ENCODE results near the gene FAF1. TPM values are rescaled to one million over a fixed set of nuclear protein-coding genes. Genes with fewer than 3 reads are reported as not detected.

The FAF1 gene
- total and polyA plus RNA-seq, 8 donors = 47.4 to 58.3 (median 53.2) TPM

GRCh38 chr1:50417946-50418599, 542.0 kb downstream of the FAF1 start:
- TF ChIP-seq CTCF (IDR thresholded peaks at IDR 0.05) = no peak
- H3K27me3 ChIP-seq = peaks cover 90 to 100% of the 10 kb centered on the region in 2 donors
- H3K36me3 ChIP-seq = no peaks in the 10 kb centered on the region
- H3K27ac ChIP-seq = no peak overlapping the region
- no peaks in the 10 kb centered on the region for H3K9me3 ChIP-seq
- DNase-seq = no peak
- peaks cover 5 to 53% of the 10 kb centered on the region in 2 donors for H3K4me1 ChIP-seq
- H3K4me3 ChIP-seq = no peak overlapping the region
- ATAC-seq = no peak
- intact Hi-C loops (cut with DNase I) = no loop called here

- no peak for TF ChIP-seq CTCF (IDR thresholded peaks at IDR 0.05)
- DNase-seq (no peak), ATAC-seq (no peak)
- H3K4me1 ChIP-seq = peaks cover 4 to 48% of the 10 kb centered on the region in 2 donors
- H3K9me3 ChIP-seq = no peaks in the 10 kb centered on the region
- intact Hi-C loops (cut with DNase I) = no loop called here
- H3K27ac ChIP-seq = no peak overlapping the region
- H3K4me3 ChIP-seq = no peak overlapping the region
- no peaks in the 10 kb centered on the region for H3K36me3 ChIP-seq
- H3K27me3 ChIP-seq = peaks cover 85 to 100% of the 10 kb centered on the region in 2 donors
Measured at GRCh38 chr1:50417507-50417906, 542.6 kb downstream of the FAF1 start.

DNA sequence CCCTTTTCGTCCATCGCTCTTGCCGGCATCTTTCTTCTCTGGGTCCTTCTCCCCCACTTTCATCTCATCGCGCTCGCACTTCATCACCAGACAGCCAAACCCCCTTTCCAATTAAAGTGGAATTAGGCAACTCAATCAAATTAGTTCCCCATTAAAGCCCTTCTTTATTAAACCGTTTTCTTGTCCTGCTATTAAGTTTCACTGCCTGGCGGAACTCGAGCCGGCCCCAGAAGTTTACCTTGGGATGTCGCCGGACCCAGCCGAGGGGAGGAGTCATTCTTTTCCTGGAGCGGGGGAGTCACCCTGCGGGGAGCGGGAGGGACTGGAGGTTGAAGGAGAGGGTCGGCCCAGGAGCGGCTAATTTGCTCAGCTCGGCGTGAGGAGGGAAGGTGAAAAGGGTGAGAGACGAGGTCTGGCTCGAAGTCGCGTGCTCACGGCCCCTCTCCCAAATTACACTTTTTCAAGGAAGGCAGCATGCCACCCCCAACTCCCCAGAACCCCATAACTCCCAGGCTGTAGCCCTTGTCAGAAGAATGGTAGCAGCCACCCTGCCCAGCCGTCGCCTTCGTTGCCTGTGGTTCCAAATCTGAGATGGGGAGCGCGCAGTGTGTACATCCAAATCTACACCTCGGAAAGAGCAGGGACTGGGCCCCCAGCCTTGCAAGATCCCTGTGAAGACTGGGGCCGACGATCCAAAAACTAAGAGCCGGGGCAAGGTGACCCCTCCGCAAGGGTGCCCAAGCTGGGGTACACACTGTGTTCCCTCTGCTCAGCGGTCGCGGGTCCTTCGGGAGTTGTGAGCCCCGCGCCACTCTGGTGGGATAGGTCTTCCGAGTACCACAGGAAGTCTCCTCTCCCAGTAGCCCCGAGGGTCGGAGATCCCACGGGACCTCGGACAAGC, 543.3 kb downstream of the FAF1 start:
- Histone ChIP-seq H3K27me3 (peaks cover 77 to 98% of the 10 kb centered on the region in 2 donors), H3K4me1 (peaks cover 4 to 45% of the 10 kb centered on the region in 2 donors), H3K4me3 (no peak overlapping the region), H3K27ac (no peak overlapping the region), H3K9me3 (no peaks in the 10 kb centered on the region), H3K36me3 (no peaks in the 10 kb centered on the region)
- ATAC-seq = no peak
- no peak for TF ChIP-seq CTCF (IDR thresholded peaks at IDR 0.05)
- DNase-seq = no peak
- intact Hi-C loops (cut with DNase I) = no loop called here

DNA sequence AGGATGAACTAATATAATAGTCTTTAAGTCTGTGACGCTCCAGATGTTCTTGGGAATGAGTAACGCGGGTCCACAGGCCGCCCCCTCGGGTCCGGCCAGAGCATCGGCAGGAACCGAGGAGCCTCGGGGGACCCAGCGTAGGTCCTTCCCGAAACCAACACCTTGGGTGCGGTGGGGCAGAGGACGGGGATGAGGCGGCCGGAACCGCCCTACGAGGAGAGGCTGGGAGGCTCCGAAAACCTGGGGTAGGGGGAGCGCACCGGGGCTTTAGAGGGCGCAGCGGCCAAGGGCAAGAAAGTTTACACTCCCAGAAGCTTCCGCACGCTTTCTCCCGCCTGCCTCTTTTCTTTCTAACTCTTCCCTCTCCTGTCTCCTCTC, 543.9 kb downstream of the FAF1 start:
- Histone ChIP-seq H3K27me3 (peaks cover 71 to 95% of the 10 kb centered on the region in 2 donors), H3K4me3 (no peak overlapping the region), H3K36me3 (no peaks in the 10 kb centered on the region), H3K9me3 (no peaks in the 10 kb centered on the region), H3K27ac (no peak overlapping the region), H3K4me1 (peaks cover 4 to 38% of the 10 kb centered on the region in 2 donors)
- DNase-seq (no peak), ATAC-seq (no peak)
- intact Hi-C loops (cut with DNase I) = no loop called here
- TF ChIP-seq CTCF (IDR thresholded peaks at IDR 0.05) = no peak
